Keratinocyte (primary cell): Measurements from ENCODE around the gene WDR93. TPM values are rescaled to one million over a fixed set of nuclear protein-coding genes. Genes with fewer than 3 reads are reported as not detected.

Source experiments
- DNase-seq: peaks from one replicate; pipeline ENCODE4 v3.0.0-alpha.2; 2011; ENCODE audit warnings: low read depth, missing footprints, low spot score
- FAIRE-seq: peaks from 2 replicates; lab custom pipeline; 2011; peaks lifted over from hg19 to GRCh38; lab: Jason Lieb, UNC
- H2AFZ ChIP-seq: 2 replicates; pipeline ENCODE4 v1.6.0; 2012; ENCODE audit warnings: low read length, control low read depth, inconsistent platforms; ENCODE audit not compliant: control insufficient read depth
- H3K27ac ChIP-seq: 2 replicates; pipeline ENCODE4 v1.5.1; 2011; ENCODE audit warnings: low read length; ENCODE audit not compliant: control insufficient read depth, insufficient read depth
- H3K27me3 ChIP-seq: 3 replicates; pipeline ENCODE4 v1.6.0; 2011; ENCODE audit warnings: low read length; ENCODE audit not compliant: control insufficient read depth, insufficient read depth; ENCODE audit errors: extremely low read depth
- H3K36me3 ChIP-seq, 2 experiments: 2 replicates in 1 of 2; 3 replicates in 1 of 2; pipeline ENCODE4 v1.5.1; 2011; ENCODE audit warnings: low read length in 2 of 2, mild to moderate bottlenecking in 1 of 2; ENCODE audit not compliant: control insufficient read depth in 2 of 2, insufficient read depth in 2 of 2; ENCODE audit errors: extremely low read depth in 1 of 2
- H3K4me1 ChIP-seq: 3 replicates; pipeline ENCODE4 v1.5.1; 2011; ENCODE audit warnings: low read length; ENCODE audit not compliant: control insufficient read depth, insufficient read depth; ENCODE audit errors: extremely low read depth
- H3K4me2 ChIP-seq: 3 replicates; pipeline ENCODE4 v1.6.0; 2011; ENCODE audit warnings: low read depth, low read length; ENCODE audit not compliant: control insufficient read depth, insufficient read depth; ENCODE audit errors: extremely low read depth
- H3K4me3 ChIP-seq, 3 experiments: fragments of 200-600 bp in 1 of 3; sonication (generic) in 1 of 3; 2 replicates in 2 of 3; 3 replicates in 1 of 3; pipeline ENCODE4 v1.5.1; 2011 to 2016; ENCODE audit warnings: low read length in 3 of 3, mild to moderate bottlenecking in 3 of 3, control low read depth in 2 of 3, inconsistent platforms in 1 of 3, low read depth in 1 of 3, mixed read lengths in 1 of 3, mixed run types in 1 of 3, moderate library complexity in 1 of 3; ENCODE audit not compliant: control insufficient read depth in 2 of 3, insufficient read depth in 2 of 3; ENCODE audit errors: extremely low read depth in 1 of 3
- H3K79me2 ChIP-seq: 2 replicates; pipeline ENCODE4 v1.6.0; 2012; ENCODE audit warnings: low read length; ENCODE audit not compliant: control insufficient read depth, insufficient read depth
- H3K9ac ChIP-seq: 3 replicates; pipeline ENCODE4 v1.6.0; 2011; ENCODE audit warnings: low read length; ENCODE audit not compliant: control insufficient read depth, insufficient read depth; ENCODE audit errors: extremely low read depth
- H3K9me1 ChIP-seq: 3 replicates; pipeline ENCODE4 v1.6.0; 2011; ENCODE audit warnings: low read length; ENCODE audit not compliant: control insufficient read depth, insufficient read depth; ENCODE audit errors: extremely low read depth
- H3K9me3 ChIP-seq: 2 replicates; pipeline ENCODE4 v1.5.1; 2012; ENCODE audit warnings: low read depth, low read length; ENCODE audit not compliant: control insufficient read depth
- H4K20me1 ChIP-seq: 3 replicates; pipeline ENCODE4 v1.6.0; 2011; ENCODE audit warnings: low read length; ENCODE audit not compliant: control insufficient read depth, insufficient read depth; ENCODE audit errors: extremely low read depth
- CTCF ChIP-seq, 3 experiments: IDR thresholded peaks in 1 of 3; conservative IDR thresholded peaks in 1 of 3; optimal IDR thresholded peaks in 1 of 3; 2 replicates in 2 of 3; 3 replicates in 1 of 3; pipeline versions ENCODE3 to v1.5.1; 2011; ENCODE audit warnings: low read length in 3 of 3, mild to moderate bottlenecking in 3 of 3, moderate library complexity in 2 of 3, control low read depth in 1 of 3, inconsistent platforms in 1 of 3; ENCODE audit not compliant: insufficient read depth in 2 of 3; ENCODE audit errors: extremely low read depth in 1 of 3
- EZH2 ChIP-seq: IDR thresholded peaks from one replicate; pipeline ENCODE4 v1.6.1; 2012; ENCODE audit warnings: inconsistent platforms, mild to moderate bottlenecking, low read length, moderate library complexity
- dilution Hi-C: fragments of 300-500 bp; cut with MboI; formaldehyde crosslinking; loops from one replicate; pipeline ENCODE4 v1.7.0; 2020; ENCODE audit warnings: low sequenced_read_pairs; ENCODE audit not compliant: extremely low pct_ligation_motif_present
- polyA plus RNA-seq, 5 experiments: library from polyadenylated mRNA; depleted of rRNA in 3 of 5; stranded (reverse) in 3 of 5; stranded (forward) in 1 of 5; unstranded in 1 of 5; fragments of >200 nt; gene quantifications; 1 replicate in 1 of 5; 2 replicates in 3 of 5; 3 replicates in 1 of 5; pipeline versions ENCODE4 v1.2.1 to v1.2.3, GENCODE V29; 2011 to 2012; ENCODE audit warnings: missing spikeins in 2 of 5, low read depth in 1 of 5, low replicate concordance in 1 of 5

Gene WDR93
- polyA plus RNA-seq, 1 donor (not counting 4 experiments of a cell fraction or from before 2014, with no cell fraction given), result 0.05 TPM

GRCh38 chr15:89648106-89649012 is 42.3 kb upstream of the WDR93 start:
- H3K27ac ChIP-seq, result no peak overlapping the region
- no peak overlapping the region for H2AFZ ChIP-seq
- no peaks in the 10 kb centered on the region for H3K27me3 ChIP-seq
- TF ChIP-seq CTCF (optimal IDR thresholded peaks at IDR 0.05 in 1 of 3, IDR thresholded peaks at IDR 0.05 in 1 of 3, conservative IDR thresholded peaks at IDR 0.05 in 1 of 3; ENCODE audit: extremely low read depth in 1 of 3, insufficient read depth in 2 of 3, low read length in 3 of 3), result no peak
- no peak for TF ChIP-seq EZH2
- H3K36me3 ChIP-seq, result no peaks in the 10 kb centered on the region
- no peak overlapping the region for H3K9ac ChIP-seq
- H3K9me3 ChIP-seq, result no peaks in the 10 kb centered on the region
- H3K9me1 ChIP-seq, result no peaks in the 10 kb centered on the region
- no peaks in the 10 kb centered on the region for H3K79me2 ChIP-seq
- FAIRE-seq, result no peak
- H4K20me1 ChIP-seq, result no peaks in the 10 kb centered on the region
- dilution Hi-C loops, result no loop called here
- DNase-seq, result no peak
- H3K4me2 ChIP-seq, result no peak overlapping the region
- H3K4me1 ChIP-seq, result no peaks in the 10 kb centered on the region
- H3K4me3 ChIP-seq, result no peak overlapping the region

GRCh38 chr15:89649013-89649625 is 41.5 kb upstream of the WDR93 start:
- DNase-seq, result no peak
- FAIRE-seq, result no peak
- no peaks in the 10 kb centered on the region for H3K36me3 ChIP-seq

More at GRCh38 chr15:89649013-89649625, 41.5 kb upstream of the WDR93 start:
- H3K4me1 ChIP-seq, result no peaks in the 10 kb centered on the region
- H3K27me3 ChIP-seq, result no peaks in the 10 kb centered on the region
- dilution Hi-C loops, result no loop called here
- no peaks in the 10 kb centered on the region for H3K9me1 ChIP-seq
- no peak overlapping the region for H3K4me3 ChIP-seq
- H3K4me2 ChIP-seq, result no peak overlapping the region
- H3K27ac ChIP-seq, result no peak overlapping the region
- no peak overlapping the region for H2AFZ ChIP-seq
- TF ChIP-seq CTCF (optimal IDR thresholded peaks at IDR 0.05 in 1 of 3, IDR thresholded peaks at IDR 0.05 in 1 of 3, conservative IDR thresholded peaks at IDR 0.05 in 1 of 3; ENCODE audit: extremely low read depth in 1 of 3, insufficient read depth in 2 of 3, low read length in 3 of 3) (no peak), EZH2 (no peak)
- no peaks in the 10 kb centered on the region for H3K79me2 ChIP-seq
- no peaks in the 10 kb centered on the region for H3K9me3 ChIP-seq
- H4K20me1 ChIP-seq, result no peaks in the 10 kb centered on the region
- H3K9ac ChIP-seq, result no peak overlapping the region
